Stomach (tissue), 9 donors: ENCODE data around the gene SULT1C4. TPM values are rescaled to one million over a fixed set of nuclear protein-coding genes. Genes with fewer than 3 reads are reported as not detected.

ENCODE experiments used
- DNase-seq, 2 donors: peaks; one replicate each; pipeline versions ENCODE4 v3.0.0 to v3.0.0-alpha.2; 2013 to 2019
- H3K27ac ChIP-seq, 5 donors: fragments of 200-600 bp in 4 of 5; sonication (generic) in 4 of 5; one replicate each; pipeline ENCODE4 v1.5.1; 2013 to 2019; ENCODE audit warnings: mild to moderate bottlenecking in 1 of 5, moderate library complexity in 1 of 5
- H3K27me3 ChIP-seq, 3 donors: fragments of 200-600 bp; sonication (generic); one replicate each; pipeline ENCODE4 v1.5.1; 2017 to 2019; ENCODE audit warnings: mixed run types in 1 of 3
- H3K36me3 ChIP-seq, 4 donors: fragments of 200-600 bp; sonication (generic); 1 replicate in 3 of 4; 2 replicates in 1 of 4; pipeline ENCODE4 v1.5.1; 2016 to 2019
- H3K4me1 ChIP-seq, 4 donors: fragments of 200-600 bp; sonication (generic); one replicate each; pipeline ENCODE4 v1.5.1; 2016 to 2019
- H3K4me3 ChIP-seq, 4 donors: fragments of 200-600 bp; sonication (generic) in 3 of 4; one replicate each; pipeline ENCODE4 v1.5.1; 2016 to 2019; ENCODE audit warnings: mild to moderate bottlenecking in 1 of 4
- H3K9me3 ChIP-seq, 4 donors: fragments of 200-600 bp; sonication (generic); one replicate each; pipeline ENCODE4 v1.5.1; 2016 to 2019
- CTCF ChIP-seq, 7 experiments: fragments of 450-650 bp in 4 of 7; fragments of 200-600 bp in 3 of 7; sonication (generic) in 3 of 7; IDR thresholded peaks; one replicate each; pipeline ENCODE4 v1.5.1; 2016 to 2019; ENCODE audit warnings: antibody characterized with exemption in 7 of 7, control low read depth in 2 of 7, mild to moderate bottlenecking in 1 of 7
- EP300 ChIP-seq: sonication (generic); formaldehyde crosslinking; IDR thresholded peaks from one replicate; pipeline ENCODE4 v1.6.1; 2017; ENCODE audit warnings: antibody characterized with exemption
- POLR2A ChIP-seq, 4 donors: fragments of 450-650 bp; IDR thresholded peaks; one replicate each; pipeline ENCODE4 v1.6.1; 2016; ENCODE audit warnings: antibody characterized with exemption in 4 of 4, control low read depth in 2 of 4, mild to moderate bottlenecking in 1 of 4, moderate library complexity in 1 of 4
- POLR2AphosphoS5 ChIP-seq, 3 donors: sonication (generic); formaldehyde crosslinking; IDR thresholded peaks; one replicate each; pipeline ENCODE4 v1.6.1; 2016; ENCODE audit warnings: antibody characterized with exemption in 3 of 3
- WGBS, 5 donors: extraction: QIAGEN DNeasy Blood & Tissue Kit in 3 of 5; methylation state at CpG; one replicate each; pipeline versions ENCODE4 v1.1.5 to v1.1.7; 2013 to 2018; 5-methylcytosine and 5-hydroxymethylcytosine counted together
- intact Hi-C: fragments of 100-400 bp; cut with DNase I; formaldehyde crosslinking; loops from one replicate; pipeline ENCODE4 v1.15.1; 2023; ENCODE audit warnings: low total_unique reads
- polyA plus RNA-seq, 3 donors: library from polyadenylated mRNA; stranded (reverse); fragments of 200-250 nt; gene quantifications; one replicate each; pipeline ENCODE4 v1.2.3, GENCODE V29; 2013
- total RNA-seq, 5 donors: library from RNA; depleted of rRNA; stranded (reverse); fragments of >200 nt; gene quantifications; one replicate each; pipeline versions ENCODE4 v1.1.0 to v1.2.3, GENCODE V29; 2014 to 2016
- donor health status: healthy with polysubstance abuse.
- donor health status: Bipolar disorder and iron deficiency.
- donor health status: healthy.

Gene SULT1C4
- total and polyA plus RNA-seq, 8 donors: 0.62 to 20.7 (median 2.0) TPM; not detected in 3

GRCh38 chr2:108388045-108388444 lies 10.3 kb downstream of the SULT1C4 start:
- peaks cover 0 to 22% (median 10%) of the 10 kb centered on the region in 4 donors for H3K9me3 ChIP-seq
- peaks cover 0 to 47% (median 2%) of the 10 kb centered on the region in 4 donors for H3K36me3 ChIP-seq
- H3K27me3 ChIP-seq: no peaks in the 10 kb centered on the region
- 85 to 94% (median 89%) methylated on average over 9 of the region's 9 CpGs for WGBS, 5 donors
- H3K4me1 ChIP-seq: no peaks in the 10 kb centered on the region
- H3K4me3 ChIP-seq: no peak overlapping the region
- no peak for TF ChIP-seq POLR2AphosphoS5 (IDR thresholded peaks at IDR 0.05)
- TF ChIP-seq EP300: no peak
- TF ChIP-seq CTCF (IDR thresholded peaks at IDR 0.05): no peak
- TF ChIP-seq POLR2A (IDR thresholded peaks at IDR 0.05): no peak
- DNase-seq: no peak
- H3K27ac ChIP-seq: no peak overlapping the region
- intact Hi-C loops: no loop called here

- peaks cover 0 to 37% (median 20%) of the 10 kb centered on the region in 4 donors for H3K9me3 ChIP-seq
- no peak for DNase-seq
- H3K4me3 ChIP-seq: no peak overlapping the region
- H3K27me3 ChIP-seq: no peaks in the 10 kb centered on the region
- no peaks in the 10 kb centered on the region for H3K4me1 ChIP-seq
- intact Hi-C loops: no loop called here
- H3K36me3 ChIP-seq: peaks cover 0 to 34% (median 2%) of the 10 kb centered on the region in 4 donors
- no peak overlapping the region for H3K27ac ChIP-seq
- WGBS, 5 donors: 86 to 92% (median 88%) methylated on average over 2 of the region's 2 CpGs
- TF ChIP-seq POLR2AphosphoS5 (IDR thresholded peaks at IDR 0.05): no peak
- no peak for TF ChIP-seq POLR2A (IDR thresholded peaks at IDR 0.05)
- no peak for TF ChIP-seq EP300
- no peak for TF ChIP-seq CTCF (IDR thresholded peaks at IDR 0.05)
These were observed 12.6 kb downstream of the SULT1C4 start for GRCh38 chr2:108390340-108390739.

- intact Hi-C loops: no loop called here
- no peak for DNase-seq
- H3K36me3 ChIP-seq: peaks cover 0 to 22% (median under 1%) of the 10 kb centered on the region in 4 donors
- no peaks in the 10 kb centered on the region for H3K27me3 ChIP-seq
- no peak overlapping the region for H3K4me3 ChIP-seq
- TF ChIP-seq CTCF (IDR thresholded peaks at IDR 0.05): no peak
- TF ChIP-seq EP300: no peak
- no peak for TF ChIP-seq POLR2AphosphoS5 (IDR thresholded peaks at IDR 0.05)
- no peak for TF ChIP-seq POLR2A (IDR thresholded peaks at IDR 0.05)
- H3K4me1 ChIP-seq: no peaks in the 10 kb centered on the region
- H3K27ac ChIP-seq: no peak overlapping the region
- 74 to 96% (median 91%) methylated on average over 1 of the region's 1 CpG for WGBS, 5 donors
- peaks cover 4 to 37% (median 20%) of the 10 kb centered on the region in 4 donors for H3K9me3 ChIP-seq
These were observed 14.3 kb downstream of the SULT1C4 start for GRCh38 chr2:108392029-108392428.

- Histone ChIP-seq H3K36me3 (peaks cover 0 to 12% (median 0%) of the 10 kb centered on the region in 4 donors), H3K4me3 (no peak overlapping the region), H3K27me3 (no peaks in the 10 kb centered on the region), H3K9me3 (peaks cover 4 to 37% (median 21%) of the 10 kb centered on the region in 4 donors), H3K27ac (no peak overlapping the region), H3K4me1 (no peaks in the 10 kb centered on the region)
- intact Hi-C loops: no loop called here
- no peak for DNase-seq
- no peak for TF ChIP-seq CTCF (IDR thresholded peaks at IDR 0.05)
- TF ChIP-seq EP300: no peak
- TF ChIP-seq POLR2AphosphoS5 (IDR thresholded peaks at IDR 0.05): no peak
- no peak for TF ChIP-seq POLR2A (IDR thresholded peaks at IDR 0.05)
These were observed 15.4 kb downstream of the SULT1C4 start for GRCh38 chr2:108393197-108393596.
